Stimulated activated naive CD8-positive, alpha-beta T cell treated with anti-CD3 and anti-CD28 coated beads, Interleukin-15, Interleukin-2, amounts not matched to agents 100 U/mL and 50 U/mL, for 24 hours (primary cell): ENCODE measurements around the gene TEKT5.
A peak's percentile ranks its signal among the peaks of the same experiment; 100 is the strongest.
"Not testable (repeated sequence)": the region's sequence is repeated elsewhere in the genome, so short reads cannot be mapped to it uniquely, and the experiment has no call there.

Experiments used
- ATAC-seq: fragments of 150-1000 bp; cut with Tn5 transposase; one replicate; pipeline ENCODE4 v1.10.0; 2021
- DNase-seq: peaks from one replicate; pipeline ENCODE4 v3.0.0; 2021

The TEKT5 gene

GRCh38 chr16:10694830-10695229 is at the start of gene TEKT5:
TEKT5 (minus strand) TSS chr16:10694930; CDS start chr16:10694873, 57 bp downstream.
- DNase-seq, result no peak
- no peak for ATAC-seq

DNA sequence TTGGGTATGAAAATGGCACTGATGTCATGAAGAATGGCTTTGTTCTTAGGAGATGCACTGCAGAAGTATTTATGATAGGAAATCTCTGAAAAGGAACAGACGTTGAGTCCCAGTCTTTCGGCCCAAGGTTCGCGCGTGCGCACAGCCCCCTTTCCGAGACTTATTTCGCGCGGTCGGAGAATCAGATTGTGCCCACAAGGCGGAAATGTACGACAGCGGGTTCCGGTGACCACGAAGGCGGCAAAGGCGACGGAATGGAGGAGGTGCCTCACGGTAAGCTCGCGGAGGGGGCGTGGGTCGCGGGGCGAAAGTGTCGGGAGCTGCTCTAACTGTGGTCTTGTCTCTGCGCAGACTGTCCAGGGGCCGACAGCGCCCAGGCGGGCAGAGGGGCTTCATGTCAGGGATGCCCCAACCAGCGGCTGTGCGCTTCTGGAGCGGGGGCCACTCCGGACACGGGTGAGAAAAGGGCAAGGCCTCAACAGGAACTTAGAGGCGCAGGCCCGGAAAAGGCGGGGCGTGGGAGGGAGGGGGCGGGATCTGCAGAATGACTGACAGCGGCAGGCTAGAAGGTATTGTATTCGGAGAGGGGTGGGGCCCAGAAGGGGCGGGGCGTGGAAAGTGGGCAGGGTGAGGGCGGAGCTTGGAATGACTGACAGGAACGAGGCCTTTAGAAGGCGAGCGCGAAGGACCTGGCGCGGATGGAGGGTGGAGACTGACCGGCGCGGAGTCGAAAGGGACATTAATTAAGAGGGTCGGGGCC is 49.1 kb upstream of the TEKT5 start, which contains the start of gene NUBP1:
TSS of gene NUBP1 (plus strand) at position 233 of the 760 bp plus-strand sequence. CDS start at position 255, 22 bp downstream.
- DNase-seq (peak; percentile 99), ATAC-seq (peak; percentile 94)

DNA sequence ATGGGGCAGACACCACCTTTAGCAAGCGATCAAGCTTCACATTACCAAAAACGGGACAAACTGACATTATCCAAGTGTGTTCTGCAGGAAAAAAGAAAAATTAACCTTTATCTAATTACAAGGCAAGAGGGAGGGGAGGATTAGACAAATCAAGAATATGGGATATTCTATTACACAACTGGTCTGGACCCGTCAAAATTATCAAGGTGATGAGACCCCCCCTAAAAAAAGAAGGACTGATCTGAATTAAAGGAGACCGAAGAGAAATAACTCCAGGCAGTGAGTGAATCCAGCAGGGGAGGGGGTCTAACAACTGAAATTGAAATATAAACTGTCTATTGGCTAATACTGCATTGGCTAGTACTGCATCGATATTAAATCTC is 48.5 kb upstream of the TEKT5 start:
- no peak for DNase-seq
- no peak for ATAC-seq

DNA sequence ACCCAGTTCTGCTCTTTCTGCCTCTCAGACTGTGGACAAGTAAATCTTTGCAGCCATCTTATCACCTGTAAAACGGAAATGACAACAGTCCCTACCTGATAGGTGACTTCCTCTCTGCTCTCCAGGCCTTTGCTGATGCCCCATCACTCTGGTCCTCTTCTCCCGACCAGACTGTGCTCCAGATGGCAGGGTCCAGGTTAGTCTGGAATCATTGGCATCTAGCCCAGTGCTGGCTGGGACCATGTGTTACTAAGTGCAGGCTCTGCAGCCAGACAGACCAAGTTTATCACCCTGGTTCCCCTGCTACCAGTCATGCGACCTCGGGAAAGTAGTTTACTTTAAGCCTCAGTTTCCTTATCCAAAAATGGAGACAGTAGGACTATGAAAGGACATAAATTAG is 47.1 kb upstream of the TEKT5 start:
- no peak for ATAC-seq
- no peak for DNase-seq

GRCh38 chr16:10741249-10741648 is 46.5 kb upstream of the TEKT5 start:
- not testable (repeated sequence) for ATAC-seq, DNase-seq

DNA sequence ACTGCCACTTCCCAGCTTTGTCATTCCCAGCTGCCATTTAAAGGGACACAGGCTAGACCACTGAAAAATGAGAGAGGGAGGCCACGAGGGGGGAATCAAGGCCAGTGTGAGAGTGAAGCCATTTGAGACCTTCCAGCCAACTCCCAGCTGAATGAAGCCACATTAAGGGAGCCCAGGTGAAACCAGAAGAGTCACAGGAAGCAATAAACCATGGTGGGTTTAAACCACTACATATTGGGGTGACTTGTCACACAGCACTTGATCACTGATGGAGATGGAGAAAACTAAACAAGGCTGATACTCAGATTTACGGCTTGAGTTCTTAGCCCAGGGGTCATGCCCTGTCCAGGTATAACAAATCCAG is 46.1 kb upstream of the TEKT5 start:
- ATAC-seq, result no peak
- no peak for DNase-seq

DNA sequence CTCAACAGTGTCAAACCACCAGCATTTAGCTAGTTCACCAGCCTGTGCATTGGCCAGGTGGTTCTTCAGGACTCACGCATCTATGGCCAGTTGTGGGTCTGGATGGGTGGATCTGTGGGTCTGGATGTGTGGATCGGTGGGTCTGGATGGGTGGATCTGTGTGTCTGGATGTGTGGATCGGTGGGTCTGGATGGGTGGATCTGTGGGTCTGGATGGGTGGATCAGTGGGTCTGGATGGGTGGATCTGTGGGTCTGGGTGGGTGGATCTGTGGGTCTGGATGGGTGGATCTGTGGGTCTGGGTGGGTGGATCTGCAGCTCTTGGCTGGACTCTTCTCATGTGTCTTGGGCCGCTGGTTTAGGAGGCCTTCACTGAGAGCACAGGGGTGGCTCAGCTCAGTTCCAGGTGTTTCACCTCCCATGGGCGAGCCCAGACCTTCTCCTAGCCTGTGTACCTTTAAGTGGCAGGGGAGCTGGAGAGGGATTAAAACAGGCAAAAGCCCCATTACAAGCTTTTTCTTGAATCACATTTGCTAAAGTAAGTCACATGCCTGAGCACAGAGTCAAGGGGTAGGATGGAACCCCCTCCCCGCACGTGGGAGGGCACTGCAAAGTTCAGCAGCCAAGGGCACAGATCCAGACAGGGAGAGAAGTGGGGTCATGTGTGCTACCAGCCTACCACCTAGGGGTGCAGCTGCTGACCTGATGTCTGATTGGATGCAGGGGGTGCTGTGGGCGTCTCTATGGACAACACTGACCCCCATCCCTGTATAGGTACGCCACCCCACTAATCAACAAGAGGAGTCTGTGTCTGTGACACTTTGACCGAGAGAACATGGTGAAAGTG is 45.5 kb upstream of the TEKT5 start:
- ATAC-seq (no peak), DNase-seq (no peak)

GRCh38 chr16:10738231-10739077 is 43.7 kb upstream of the TEKT5 start:
- ATAC-seq (peak; percentile 57), DNase-seq (peak; percentile 55)

DNA sequence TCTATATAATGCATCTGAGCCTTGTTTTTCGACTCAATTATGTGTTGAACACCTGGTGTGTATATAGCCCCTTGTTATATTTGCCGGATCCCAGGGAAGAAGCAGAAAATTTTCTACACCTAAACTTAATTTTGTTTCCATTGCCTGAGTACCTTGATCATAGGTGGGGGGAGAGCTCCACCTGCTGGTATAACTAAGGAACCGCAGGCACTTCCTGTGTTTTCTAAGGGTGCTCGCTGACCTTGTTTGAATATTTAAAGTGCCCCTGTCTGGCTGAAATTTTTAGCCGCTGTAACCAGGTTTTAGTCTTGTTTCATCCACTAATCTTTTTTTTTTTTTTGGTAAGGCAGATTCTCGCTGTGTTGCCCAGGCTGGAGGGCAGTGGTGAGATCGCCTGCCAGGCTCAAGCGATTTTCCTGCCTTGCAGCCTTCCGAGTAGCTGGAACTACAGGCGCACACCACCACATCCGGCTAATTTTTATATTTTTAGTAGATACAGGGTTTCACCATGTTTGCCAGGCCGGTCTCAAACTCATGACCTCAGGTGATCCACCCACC is 42.4 kb upstream of the TEKT5 start:
- DNase-seq (peak; percentile 63), ATAC-seq (peak; percentile 47)

DNA sequence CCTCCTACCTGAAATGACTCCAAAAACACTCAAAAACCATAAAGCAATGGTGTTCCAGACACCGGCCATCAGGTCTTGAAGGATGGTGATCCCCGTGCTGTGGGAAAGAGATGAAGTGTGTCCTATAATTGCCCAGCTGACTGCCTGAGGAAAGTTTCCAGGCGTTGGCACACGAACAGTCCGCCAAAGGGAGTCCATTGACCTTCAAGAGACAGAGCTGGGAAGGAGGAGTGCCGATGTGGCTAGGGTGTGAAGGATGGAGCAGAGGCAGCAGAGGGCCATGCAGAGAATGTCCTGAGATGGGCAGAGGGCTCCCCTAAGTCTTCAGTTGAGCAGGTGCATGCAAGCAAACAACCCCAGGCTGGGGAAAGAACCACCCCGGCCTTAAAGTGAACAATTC is 37.1 kb upstream of the TEKT5 start:
- no peak for DNase-seq
- no peak for ATAC-seq

GRCh38 chr16:10729104-10730048 is 34.6 kb upstream of the TEKT5 start:
- peak; percentile 23 for ATAC-seq

GRCh38 chr16:10728003-10728887 is 33.5 kb upstream of the TEKT5 start:
- ATAC-seq (no peak), DNase-seq (no peak)

More at GRCh38 chr16:10729104-10730048, 34.6 kb upstream of the TEKT5 start:
- no peak for DNase-seq

- ATAC-seq, result no peak
- no peak for DNase-seq
These were observed 14.2 kb upstream of the TEKT5 start for GRCh38 chr16:10708969-10709368.

DNA sequence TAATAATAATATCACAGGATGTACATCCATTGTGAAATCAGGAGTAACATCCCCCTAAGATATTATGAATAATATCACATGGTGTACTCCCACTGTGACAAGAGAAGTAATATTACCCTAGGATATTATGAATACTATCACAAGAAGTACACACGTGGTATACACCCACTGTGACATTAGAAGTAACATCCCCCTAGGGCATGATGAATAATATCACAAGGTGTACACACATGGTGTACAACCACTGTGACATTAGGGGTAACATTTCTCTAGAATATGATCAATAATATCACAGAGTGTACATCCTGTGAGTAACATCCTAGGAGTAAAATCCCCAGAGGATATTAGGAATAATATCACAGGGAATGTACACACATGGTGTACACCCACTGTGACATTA is 5.0 kb upstream of the TEKT5 start:
- peak; percentile 55 for ATAC-seq
- DNase-seq, result no peak

- no peak for DNase-seq
- no peak for ATAC-seq
These were observed 424 bp downstream of the TEKT5 start for GRCh38 chr16:10694306-10694705.

DNA sequence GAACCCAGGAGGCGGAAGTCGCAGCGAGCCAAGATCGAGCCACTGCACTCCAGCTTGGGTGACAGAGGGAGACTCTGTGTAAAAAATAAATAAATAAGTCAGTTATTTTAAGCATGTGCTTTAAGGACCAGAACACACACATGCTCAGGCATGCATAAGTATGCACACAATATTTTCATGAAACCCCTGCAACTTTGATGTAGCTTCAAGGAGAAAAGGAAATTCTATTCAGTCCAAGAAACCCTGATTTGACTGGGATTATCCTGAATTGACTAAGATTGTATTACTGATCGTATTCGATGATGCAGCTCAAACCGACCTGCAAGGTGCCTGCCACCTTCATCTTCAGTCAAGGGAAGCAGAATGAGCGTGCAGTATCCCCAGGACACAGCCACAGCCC is 841 bp downstream of the TEKT5 start:
- ATAC-seq, result no peak
- DNase-seq, result no peak

DNA sequence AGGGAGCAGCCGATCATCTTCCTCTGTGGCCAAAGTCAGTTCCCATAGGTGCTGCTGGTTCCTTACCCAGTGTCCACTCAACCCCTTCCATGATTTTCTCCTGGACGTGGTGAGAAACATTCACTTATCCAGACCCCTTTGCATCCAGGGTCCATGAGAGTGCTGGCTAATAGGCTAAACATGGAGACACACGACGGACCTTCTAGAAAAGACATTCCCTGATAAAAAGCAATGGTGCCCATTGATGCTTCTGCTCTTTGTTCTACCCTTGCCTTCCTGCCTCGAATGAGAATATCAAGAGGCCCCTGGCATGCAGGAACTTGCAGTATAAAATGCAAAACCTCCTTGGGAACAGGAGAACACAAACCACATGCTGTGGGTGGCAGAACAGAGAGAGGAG is 2.3 kb downstream of the TEKT5 start:
- ATAC-seq (no peak), DNase-seq (no peak)

DNA sequence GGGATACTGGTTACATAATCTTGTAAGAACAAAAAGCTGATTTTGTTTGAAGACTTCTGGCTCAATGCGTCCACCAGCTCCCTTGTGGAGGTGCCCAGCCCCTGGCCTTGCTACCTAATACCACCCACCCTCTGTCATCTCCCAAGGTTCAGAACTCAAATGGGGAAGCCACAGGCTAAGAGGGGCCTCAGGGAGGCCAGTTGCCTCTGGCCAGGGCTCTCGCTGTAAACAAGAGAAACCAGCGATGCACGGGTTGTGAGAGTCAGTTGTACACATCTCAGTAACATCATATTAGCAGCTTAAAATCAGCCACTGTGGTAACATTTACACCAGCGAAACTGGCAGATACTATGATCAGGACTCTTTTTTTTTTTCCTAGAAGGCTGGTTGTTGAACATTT is 6.0 kb downstream of the TEKT5 start:
- no peak for ATAC-seq
- DNase-seq, result no peak

- no peak for ATAC-seq
- no peak for DNase-seq
These were observed 6.4 kb downstream of the TEKT5 start for GRCh38 chr16:10688291-10688690.

DNA sequence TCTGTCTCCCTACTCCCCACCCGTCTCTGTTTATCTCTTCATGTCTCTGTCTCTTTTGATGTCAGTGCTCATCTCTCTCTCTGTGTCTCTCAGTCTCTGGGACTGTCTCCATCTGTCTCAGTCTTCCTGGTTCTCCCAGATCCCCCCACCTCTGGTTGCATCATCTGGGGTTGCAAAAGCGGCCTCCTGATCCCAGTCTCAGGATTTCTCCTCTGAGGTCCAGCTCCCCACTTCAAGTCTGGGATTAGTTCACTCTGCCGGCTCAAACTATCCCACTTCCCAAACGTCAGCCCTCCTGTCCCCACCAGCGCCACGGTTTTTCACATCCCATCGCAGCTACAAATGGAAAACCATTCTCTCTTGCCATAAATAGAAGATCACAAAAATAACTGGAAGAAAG is 9.0 kb downstream of the TEKT5 start:
- DNase-seq, result no peak
- no peak for ATAC-seq
